Fibroblast of the conjunctiva (primary cell): ENCODE results near the gene MICAL3.

Source experiments
- DNase-seq: peaks from one replicate; pipeline ENCODE4 v3.0.0-alpha.2; 2010; ENCODE audit warnings: low read depth

Gene MICAL3

DNA sequence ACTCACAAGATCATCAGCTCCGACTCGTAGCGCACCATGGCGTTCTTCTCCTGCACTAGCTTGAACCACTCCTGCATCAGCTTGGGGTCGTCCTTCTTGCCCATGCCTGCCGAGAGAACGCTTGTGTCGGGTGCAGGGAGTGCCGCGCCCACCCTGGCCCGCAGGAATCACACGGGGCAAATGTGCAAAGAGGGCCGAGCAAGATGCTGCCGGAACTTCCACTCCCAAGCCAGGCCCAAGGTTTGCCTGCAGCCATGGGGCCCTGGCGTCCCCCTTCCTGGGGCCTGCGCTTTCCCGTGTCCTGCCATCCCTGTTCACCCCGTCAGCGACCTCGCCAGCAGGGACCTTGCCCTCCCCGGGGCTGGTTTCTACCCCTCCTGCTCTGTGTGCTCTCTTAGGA, 233.2 kb downstream of the MICAL3 start:
- no peak for DNase-seq

DNA sequence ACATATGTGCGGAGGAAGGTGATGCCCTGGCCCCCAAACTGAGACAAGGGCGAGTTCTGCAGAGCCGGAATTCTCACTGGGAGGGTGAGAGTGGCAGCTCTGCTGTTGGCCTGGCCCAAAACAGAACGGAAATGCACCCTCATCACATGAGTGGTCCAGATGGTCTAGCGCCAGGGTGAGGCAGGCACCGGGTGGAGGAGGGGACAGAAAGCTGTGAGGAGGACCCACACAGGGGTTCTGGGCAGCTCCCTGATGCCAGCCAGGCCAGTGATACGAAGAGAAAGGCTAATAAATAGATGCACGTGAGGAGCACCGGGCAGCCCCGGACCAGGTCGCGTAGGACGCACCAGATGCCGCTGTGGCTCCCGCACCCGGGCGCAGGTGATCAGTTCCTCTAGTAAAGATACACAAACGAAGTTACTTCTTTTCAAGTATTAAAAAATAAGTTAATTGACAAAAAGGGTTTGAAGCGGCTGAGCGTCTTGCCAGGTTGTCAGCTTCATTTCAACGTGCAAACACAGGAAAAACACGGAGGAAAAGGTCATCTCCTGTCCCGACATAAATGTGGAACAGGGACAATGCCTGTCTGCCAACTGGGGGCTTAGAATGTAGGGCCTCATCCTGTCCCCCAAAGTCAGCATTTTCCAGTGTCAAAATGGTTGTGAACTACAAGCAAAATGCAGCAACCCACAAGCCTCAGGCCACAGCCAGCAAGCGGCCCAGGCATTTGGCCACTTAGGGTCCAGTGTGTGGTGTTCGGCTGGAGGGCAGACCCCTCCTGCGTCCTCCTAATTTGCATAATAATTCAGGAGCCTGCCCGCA, 234.8 kb downstream of the MICAL3 start:
- no peak for DNase-seq

DNA sequence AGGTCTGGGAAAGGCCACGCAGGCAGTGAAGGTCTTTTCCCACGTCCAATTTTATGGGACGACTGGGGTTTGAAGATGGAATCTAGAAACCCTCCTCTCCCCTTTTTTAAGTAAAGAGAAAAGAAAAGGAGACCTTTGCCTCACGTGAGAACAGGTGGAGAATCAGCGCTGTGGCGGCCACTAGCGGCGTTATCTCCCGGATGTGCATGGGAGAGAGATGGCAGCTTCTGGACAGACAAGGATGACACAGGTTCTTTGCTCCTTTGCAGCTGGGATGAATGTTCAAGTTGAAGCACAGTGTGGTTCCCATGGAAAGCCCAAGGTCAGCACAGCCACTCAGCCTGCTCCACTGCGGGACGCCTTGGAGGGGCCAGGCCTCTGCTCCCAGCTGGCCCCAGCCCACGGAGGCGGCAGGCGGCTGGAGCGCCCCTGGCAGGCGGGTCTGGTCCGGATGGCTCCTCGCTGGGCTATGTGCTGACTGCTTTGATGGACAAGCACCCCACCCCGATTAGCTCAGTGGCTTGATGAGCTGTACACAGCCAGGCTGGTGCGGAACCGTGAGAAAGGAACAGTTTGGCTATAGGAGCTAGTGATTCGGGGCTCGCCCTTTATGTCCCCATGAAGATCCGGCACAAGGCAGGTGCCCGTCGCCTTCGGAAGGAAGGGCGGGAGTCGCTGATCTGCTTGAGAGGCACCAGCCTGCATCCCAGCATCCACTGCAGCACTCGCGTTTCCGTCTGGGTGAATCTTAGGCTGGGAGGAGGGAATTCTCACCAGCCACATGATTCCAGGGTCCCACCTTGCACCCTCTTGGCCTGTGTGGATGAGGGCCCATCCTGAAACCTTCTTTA, 235.6 kb downstream of the MICAL3 start:
- no peak for DNase-seq

DNA sequence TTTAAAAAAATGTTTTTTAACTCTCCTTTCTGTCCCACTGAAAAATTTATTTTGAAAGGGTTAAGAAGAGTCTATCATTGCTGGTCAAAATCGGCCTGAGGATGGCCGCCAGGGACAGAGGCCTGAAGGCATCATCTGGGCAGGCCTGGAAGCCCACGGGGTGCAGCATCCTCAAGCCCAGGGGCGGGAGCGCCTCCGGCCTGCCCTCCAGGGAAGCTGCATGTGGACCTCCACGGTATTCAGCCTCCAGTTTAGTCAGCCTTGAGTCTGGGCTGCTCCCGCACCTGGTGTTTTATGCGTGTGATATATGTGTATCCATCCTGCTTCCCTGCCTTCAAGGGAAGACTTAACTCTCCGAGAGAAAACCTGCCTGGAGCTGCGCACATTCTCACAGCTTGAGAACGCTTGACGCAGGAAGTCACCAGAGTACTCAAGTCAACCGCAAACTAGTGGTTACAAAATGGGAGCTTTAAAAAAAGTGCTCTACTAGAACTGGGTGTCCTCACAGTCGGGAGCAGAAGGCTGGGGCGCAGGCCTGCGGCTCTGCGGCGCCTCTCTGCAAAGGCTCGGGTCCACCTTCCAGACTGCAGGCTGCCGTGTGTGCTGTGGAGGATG, 236.5 kb downstream of the MICAL3 start:
- DNase-seq, result no peak

DNA sequence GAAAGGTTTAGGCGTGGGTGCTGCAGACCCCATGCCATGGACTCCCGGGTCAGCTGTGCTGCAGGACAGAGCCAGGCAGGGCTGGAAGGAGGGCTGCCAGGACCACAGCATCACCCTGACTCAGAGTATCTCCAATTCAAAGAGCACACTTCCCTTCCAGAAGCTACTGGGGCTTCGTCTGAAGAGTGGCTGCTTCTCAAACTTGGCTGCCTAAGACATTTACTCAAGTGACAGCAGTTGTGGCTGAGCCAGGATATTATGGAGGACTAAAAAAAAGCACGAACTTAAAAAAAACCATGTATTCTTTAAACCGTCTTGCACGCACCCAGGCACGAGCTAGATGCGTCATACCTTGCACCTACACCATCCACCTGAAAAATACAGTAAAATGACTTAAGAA, 237.1 kb downstream of the MICAL3 start:
- DNase-seq, result no peak

DNA sequence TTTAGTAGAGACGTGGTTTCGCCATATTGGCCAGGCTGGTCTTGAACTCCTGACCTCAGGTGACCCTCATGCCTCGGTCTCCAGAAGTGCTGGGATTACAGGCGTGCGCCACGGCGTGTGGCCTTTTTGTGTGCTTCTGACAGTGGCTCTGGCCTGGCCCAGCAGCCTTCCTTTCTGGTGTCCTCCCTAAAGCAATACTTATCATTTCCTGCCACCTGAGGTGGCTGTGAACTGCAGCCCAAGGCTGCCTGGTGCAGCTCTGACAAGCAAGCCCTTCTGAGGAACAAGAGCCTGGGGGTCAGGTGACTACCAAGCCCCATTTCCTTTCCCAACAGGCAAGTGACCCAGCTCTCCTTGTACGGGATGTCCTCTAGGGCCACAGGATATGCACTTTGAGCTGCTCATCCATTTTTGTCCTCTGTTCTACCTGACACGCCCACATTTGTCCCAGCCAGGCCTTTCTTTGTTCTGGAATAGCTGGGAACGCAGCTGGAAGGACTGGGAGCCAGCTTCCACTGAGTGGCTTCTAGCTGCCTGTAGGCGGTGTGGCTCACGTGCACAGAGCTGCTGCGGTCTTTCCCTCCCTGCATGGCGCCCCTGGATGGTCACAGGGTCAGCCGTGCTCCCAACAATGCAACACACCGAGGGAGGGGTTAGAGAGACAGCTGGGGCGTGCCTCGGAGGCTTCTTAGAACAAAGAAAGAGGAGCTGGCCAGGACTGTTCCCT, 237.8 kb downstream of the MICAL3 start:
- DNase-seq, result no peak

DNA sequence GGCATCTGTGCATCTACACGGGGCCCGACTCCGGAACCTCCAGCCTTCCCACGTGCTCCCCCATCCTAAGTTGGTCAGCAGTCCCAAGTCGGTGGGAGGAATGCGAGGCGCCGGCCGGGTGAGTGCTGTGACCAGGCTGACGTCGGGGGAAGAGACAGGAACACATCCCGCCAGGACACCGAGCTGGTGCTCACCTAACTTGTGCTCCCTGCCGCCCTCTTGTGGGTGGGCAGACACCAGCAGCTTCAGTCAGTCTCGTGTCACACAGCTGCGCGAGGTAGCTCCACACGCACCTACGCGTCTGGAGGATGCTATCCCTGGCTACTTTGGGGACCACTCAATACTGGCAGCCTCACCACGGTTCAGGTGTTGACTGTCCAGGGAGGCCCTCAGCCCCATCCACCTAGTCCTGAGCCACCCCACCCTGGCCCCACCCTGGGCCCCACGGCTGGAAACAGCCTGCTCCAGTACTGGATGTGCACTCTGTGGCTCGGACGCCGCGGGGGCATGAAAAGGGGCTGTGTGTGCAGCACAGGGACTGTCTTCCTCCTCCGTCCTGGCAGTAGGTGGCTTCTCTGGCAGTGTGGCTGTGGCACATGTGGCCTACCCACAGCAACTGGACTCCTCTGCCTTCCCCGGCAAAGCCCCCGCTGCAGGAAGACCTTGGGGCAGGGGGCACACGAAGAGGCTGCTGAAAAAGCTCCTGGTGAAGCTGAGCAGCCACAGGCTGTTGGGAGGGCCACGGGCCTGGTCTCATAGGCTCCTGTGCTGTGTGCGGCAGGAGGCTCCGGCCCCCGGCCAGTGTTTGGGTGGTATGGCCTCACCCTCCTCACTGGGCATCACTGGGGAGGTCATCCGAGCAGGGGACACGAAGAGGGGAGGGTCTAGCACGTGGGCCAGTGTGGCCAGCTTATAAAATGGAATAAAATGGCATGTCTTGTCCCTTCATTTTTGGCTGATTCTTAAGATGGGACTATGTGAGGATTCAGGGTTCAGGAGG, 238.9 kb downstream of the MICAL3 start:
- no peak for DNase-seq

DNA sequence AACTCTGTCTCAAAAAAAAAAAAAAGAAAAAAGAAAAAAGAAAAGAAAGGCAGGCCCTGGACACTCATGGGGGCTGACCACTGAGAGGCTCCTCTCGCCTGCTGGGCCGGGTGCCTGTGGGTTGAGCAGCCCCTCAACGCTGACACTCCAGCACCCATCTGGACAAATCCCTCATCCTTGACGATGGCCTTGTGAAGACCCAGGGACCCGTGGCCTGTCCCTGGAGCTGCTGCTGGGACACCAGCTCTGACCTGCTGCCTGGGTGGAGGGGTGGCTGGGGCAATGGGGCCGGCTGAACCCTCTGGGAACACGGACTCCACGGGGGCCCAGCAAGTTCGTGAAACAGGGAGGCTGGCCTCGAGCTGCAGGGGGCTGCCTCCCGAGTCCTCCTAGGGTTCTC, 239.6 kb downstream of the MICAL3 start:
- no peak for DNase-seq

DNA sequence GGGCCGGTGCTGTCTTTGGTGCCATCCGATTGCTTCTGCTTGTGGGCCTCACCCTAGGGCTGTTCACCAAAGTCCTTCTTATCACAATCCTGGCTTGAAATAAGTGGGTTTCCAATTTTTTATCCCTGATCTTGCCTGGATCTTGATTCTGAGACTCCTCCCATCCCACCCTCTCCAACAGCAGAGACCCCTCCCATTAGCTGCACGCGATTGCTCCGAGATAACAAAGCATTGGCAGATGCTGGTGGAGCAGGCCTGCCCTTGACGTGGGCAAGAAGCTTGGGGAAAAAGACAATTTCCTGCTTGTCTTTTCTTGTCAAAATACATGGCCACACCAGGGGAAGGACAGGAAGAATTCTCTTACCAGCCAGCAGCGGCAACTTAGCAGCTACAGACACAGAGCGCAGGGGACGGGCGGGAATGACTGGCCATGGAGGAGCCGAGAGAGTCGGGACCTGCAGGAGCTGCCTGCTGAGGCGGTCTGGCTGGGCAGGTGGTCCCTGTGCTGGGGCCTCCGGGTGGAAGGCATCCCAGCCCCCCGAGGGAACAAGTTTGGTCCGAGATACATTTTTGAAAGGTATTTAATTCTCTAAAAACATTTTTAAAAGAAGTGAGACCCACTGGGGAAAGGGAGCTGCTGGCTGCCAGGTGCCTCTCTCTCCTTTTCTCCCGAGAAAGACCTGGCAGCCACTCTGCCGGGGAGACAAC, 240.4 kb downstream of the MICAL3 start:
- DNase-seq, result no peak

DNA sequence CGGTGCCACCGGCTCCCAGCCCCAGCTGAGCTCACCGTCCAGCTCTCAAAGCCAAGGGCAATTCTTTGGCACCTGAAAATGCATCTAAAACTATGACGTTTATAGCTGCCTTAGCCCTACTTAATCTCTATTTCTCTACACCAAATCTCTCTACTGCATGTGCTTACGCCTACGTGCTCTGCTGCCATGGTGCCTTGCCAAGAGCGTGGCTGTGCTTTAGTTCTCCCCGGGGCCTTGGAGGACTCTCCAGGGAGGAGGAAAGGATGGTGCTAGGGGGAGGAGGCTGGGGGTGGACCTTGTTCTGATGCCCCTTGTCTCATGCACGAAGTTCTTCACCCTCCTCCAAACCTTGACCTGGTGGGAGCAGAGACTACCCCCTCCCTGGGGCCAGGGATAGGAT, 241.0 kb downstream of the MICAL3 start:
- DNase-seq, result no peak

DNA sequence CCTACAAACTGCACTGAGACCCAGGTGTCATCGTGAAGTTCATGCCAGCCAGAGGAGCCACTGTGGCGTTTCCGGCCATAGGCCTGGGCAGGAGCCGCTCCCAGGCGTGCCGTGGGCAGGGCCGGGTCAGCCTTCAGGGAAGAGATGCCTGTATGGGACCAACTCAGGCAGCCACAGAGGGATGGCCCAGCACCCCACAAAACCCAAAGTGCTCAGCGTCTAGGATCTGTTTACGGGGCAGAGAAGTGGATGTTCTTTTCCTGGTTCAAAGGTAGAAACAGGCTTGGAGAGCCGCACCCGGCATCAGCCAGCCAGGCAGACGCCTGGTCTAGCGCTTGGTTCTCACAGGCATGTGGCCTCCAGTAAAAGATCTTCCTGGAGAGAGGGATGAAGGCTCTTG, 241.7 kb downstream of the MICAL3 start:
- DNase-seq, result no peak

DNA sequence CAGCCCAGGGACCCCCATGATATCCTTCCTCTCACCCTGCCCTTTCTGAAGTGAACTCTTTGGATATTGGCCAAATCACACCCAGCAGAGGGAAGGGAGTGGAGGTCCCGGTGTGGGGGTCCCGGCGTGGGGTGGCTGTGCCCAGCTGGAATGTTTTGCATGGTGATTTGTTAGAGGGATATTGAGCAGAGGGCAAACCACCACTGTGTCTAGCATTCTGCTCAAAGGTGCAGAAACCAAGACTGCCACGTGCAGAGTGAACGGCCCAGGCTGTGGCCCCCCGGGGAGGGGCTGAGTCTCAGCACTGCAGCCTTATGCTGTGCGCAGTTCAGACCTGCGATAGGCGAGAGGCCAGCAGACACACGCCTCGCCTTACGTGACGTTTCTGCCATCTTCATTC, 242.2 kb downstream of the MICAL3 start:
- DNase-seq, result no peak

DNA sequence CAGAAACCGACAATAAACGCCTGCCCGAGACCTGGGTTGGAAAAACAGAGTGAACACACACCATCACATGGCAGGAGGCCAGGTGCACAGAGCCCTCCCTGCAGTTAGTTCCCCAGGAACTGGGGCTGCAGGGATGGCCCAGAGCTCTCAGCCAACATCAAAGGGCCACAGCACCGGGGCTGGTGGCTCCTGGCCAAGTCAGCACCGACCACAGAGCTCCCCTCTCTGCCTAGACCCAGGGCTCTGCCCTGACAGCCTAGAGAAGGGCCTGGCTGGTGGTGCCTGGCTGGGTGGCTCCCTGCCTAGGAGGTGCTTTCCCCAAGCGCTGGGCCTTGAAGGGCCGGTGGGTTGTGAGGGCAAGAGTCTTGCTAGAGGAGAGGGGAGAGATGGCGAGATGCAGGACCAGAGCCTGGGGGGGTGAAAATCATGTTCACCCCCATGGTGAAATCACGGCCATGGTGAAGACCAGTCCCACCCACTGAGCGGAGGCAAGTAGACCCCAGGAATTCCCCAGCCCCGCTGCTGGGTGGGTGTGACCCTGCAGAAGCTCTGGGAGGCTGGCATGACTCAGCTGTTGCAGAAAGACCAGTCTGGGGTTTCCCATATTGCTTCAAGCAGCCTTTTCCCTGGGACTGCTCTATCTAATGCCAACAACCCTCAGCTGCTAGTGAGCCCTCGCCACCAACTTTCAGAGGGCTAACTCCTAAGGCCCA, 242.9 kb downstream of the MICAL3 start:
- peak; percentile 71 for DNase-seq

DNA sequence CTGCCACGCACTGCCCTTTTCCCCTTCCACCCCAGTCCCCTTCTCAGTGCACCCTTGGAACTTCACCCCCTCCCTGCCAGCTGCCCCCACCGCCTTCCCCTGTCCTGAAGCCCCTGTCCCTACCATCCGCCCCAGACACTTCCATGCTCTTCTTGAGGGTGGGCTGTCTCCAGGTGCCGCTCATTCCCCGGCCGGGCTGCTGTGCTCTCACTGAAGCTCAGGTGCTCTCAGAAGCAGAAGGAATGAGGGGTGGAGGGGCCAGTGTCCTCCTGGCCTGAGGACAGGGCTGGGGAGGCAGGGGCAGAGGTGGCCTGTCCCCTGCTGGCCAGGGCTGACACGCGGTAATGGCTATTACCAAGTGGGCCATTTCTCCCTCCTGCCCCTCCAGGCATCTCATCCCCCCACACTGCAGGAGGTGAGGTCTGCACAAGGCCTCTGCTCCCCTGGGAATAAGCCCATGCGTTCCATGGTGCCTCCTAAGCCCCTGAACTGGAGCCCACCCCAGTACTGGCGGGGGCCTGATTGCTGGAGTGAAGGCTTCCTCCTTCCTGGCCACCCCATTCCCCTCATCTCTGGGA, 243.5 kb downstream of the MICAL3 start:
- no peak for DNase-seq

DNA sequence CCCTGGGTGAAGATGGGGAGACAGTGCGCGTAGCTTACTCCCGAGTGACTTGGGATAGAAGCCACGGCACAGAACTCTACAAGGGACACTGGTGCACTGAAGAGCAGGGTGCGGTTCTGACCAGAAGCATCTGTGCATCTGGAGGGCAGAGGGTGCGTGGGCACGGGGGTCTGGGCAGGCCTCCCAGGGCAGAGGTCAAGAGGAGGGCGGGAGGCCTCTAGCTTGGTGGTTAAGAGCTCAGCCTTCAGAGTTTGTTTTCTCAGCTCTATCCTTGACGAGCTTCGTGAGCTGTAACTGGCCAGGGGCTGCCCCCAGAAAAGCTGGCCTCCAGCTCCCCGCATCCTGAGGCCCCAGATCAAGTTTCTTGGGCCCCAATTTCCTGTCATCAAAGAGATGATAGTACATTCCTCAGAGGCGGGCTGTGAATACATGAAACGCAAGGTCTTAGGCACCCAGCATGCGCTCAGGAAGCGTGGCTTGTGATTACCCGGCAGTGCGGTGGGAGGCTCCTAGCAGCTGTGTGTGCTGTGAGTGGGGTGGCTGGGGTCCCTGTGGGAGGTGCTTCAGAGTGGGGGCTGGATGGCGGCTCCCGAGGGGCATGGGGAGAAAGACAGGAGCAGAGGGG, 244.1 kb downstream of the MICAL3 start:
- no peak for DNase-seq

DNA sequence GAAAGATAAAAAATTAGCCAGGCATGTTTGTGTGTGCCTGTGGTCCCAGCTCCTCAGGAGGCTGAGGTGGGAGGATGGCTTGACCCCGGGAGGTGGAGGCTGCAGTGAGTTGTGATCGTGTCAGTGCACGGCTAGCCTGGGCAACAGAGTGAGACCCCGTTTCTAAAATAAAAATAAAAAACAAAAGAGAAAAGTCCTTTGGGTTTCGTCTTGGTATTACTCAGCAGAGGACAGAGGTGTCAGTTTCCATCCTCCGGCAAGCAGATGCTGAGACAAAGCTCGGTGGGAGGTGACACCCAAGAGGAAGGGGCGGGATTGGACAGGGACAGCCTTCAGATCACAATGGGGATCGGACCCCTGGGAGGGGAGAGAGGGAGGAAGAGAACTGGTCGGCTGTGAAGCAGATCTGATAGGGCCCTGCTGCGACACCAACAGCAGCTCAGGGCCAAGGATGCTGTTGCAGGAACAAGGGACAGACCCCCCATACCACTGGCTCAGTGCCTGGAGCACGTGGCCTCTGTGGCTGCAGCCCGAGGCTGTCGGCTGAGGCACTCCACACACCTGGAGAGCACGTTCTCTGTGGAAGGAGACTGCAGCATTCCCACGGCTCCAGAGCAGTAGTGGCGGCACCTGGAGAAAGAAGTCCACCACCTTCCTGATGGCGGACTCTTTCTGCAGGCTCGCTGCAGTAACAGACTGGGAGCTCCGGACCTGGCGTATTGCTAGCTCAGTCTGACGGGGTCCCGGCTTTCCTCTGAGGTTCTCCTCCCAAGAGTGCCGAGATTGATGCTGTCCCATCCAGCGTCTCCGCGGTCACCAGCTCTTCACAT, 244.9 kb downstream of the MICAL3 start:
- DNase-seq, result no peak

DNA sequence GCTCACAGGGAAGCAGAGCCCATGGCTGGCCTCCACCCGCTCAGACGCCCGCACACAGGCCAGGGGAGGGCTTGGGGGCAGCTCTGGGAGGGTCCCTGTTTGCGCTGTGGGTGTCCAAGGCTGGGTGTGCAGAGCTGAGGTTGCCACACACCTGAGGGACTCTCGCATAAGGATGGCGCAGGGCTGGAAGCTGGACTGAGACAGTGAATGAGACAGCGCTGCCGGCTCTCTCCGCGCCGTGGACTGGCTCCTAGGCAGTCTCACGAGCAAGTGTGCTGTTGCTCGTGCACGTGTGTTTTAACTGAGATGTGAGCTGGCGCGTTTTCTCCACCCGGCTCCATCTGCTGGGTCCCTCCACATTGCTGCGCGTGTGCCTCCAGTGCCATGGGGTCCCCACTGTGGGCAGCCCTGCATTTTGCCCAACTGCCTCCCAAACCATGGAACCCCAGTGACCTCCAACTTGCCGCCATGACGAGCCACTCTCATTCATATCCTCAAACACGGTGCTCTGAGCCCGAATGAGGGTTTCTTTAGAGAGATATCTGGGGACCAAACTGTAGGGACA, 245.9 kb downstream of the MICAL3 start:
- DNase-seq, result no peak

DNA sequence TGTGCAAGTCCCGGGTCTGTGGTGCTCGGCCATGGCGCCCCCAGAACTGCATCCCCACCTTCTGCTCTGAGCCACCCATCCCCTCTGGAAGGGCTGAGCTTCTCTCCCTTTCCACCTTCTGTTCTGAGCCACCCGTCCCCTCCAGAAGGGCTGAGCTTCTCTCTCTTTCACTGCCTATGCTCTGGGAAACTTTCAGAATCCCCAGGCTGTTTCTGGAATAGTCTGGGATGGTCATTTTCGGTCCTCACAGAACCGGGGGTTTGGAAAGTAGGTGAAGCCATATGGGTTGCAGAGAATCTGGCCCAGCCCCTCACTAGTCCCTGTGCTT, 246.7 kb downstream of the MICAL3 start:
- DNase-seq, result no peak
